Stimulated activated CD4-positive, alpha-beta T cell treated with anti-CD3 and anti-CD28 coated beads, TNF-alpha, amount 100 ng/mL, for 24 hours (primary cell): ENCODE data around the gene TH.

ENCODE experiments used
- DNase-seq, 3 experiments: peaks; one replicate each; pipeline ENCODE4 v3.0.0-alpha.2; 2020; ENCODE audit warnings: low read depth in 3 of 3

TH gene

DNA sequence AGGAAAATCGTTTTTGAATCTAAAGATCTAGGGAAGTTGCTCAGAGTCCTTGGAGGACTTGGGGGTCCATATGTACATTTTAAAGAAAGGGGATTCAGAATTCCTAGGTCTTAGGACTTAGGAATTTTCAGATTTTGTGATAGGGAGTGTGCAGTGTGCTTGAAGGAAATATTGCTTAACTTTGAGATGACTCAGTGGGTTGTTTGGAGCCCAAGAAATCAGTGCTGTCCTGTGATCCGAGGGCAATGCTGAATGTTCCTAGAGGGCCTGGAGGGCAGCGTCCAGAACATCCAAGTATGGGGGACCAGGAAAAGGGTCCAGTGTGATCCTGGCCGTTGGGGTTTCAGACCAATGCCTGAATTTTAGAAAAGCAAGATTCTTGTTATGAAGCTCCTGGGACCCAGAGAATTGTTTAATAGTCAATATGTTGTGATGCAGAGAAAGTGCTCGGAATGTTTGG, 29.3 kb downstream of the TH start:
- DNase-seq: no peak

DNA sequence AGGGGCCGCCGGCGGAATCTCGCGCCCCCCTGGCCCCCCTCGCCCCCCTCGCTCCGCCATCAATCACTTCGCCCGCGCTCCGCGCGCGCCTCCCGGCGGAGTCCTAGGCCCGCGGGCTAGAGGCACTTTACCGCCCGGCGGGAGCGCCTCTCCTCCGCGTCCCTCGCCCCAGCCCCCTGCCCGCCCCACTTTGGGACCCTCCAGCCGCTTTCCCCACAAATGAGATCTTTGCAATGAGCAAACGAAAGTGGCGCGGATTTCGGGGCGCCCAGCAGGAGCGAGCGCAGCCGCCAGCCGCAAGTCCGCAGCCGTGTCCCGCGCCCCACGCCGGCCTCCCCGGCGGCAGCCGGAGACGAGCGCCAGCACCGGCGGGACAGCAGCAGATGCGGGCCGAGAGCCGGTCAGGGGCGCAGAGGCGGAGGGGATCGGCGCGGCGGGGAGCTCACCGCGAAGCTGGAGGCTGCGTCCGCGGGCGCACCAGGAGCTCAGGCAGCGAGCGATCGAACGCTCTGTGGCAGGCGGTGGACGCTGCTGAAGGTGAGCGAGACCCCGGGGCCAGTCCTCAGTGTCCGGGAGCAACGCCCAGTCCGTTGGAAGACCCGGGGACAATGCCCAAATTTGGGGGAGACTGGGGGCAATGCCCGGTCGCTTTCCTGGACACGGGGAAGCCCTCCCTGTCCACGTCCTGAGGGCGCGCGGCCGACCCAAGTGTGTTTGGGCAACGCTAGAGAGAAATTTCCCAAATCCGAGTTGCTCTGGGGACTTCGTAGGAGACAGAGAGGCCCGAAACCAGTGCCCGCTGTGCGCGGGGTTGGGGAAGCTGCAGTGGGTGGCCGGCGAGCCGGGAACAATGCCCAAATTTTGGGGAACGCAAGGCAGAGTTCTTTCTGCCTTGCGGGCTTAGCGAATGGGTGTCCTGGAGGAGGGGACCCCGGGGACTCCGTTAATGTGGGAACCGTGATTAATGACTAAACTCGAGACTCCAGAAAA, 30.9 kb downstream of the TH start:
- no peak for DNase-seq

DNA sequence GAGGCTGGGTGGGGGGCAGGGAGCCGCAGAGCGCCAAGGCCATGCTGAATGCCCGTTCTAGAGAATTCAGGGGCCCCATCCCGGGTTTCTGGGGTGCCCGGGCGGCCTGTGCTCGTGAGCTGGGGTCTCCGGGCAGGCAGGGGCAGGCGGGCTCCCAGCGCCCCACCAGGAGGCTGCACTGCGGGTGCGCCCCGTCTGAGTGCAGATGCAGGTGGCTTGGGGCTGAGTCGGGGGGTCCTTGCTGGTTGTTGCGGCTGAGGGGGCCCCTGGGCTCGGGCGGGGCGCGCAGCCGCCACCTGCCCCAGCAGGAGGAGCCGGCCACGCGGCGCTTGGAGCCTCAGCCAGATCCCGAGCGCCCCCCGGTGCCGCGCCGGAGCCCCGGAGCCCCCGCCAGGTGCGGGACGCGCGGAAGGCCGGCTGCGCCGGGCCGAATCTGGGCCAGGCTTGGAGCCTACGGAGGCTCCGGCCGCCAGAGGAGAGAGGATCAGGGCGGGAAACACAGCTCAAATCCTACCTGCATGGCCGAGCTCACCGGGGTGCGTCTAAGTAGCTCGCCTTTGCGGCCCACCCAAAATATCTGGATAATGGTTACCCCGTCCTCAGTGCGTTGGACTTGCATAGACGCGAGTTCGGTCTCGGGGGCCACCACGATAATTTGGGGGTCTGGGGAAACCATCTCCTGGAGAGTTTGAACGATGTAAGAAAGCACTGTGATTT, 31.8 kb downstream of the TH start:
- DNase-seq: no peak

DNA sequence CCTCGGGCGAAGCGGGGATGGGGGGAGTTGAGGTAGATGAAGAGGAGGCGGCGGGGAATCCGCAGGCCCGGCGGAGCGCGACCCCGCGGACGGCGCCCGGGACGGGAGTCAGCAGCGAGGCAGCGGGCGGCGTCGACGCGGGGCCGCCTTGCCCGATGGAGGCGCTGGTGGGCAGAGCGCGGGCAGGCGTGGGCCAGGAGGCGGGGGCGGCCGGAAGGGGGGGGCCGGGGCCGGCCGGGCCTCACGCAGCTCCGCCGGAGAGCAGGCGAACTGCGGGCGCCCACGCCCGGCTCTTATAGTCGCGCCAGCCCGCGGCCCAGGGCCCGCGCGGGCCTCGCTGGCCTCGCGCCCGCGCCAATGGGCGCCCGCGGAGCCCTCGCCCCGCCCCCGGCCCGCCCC, 32.5 kb downstream of the TH start, which contains the start of gene IGF2:
TSS of gene IGF2 (minus strand) at position 267 of the 399 bp plus-strand sequence. CDS start 3,866 bp downstream, outside the sequence.
- no peak for DNase-seq

DNA sequence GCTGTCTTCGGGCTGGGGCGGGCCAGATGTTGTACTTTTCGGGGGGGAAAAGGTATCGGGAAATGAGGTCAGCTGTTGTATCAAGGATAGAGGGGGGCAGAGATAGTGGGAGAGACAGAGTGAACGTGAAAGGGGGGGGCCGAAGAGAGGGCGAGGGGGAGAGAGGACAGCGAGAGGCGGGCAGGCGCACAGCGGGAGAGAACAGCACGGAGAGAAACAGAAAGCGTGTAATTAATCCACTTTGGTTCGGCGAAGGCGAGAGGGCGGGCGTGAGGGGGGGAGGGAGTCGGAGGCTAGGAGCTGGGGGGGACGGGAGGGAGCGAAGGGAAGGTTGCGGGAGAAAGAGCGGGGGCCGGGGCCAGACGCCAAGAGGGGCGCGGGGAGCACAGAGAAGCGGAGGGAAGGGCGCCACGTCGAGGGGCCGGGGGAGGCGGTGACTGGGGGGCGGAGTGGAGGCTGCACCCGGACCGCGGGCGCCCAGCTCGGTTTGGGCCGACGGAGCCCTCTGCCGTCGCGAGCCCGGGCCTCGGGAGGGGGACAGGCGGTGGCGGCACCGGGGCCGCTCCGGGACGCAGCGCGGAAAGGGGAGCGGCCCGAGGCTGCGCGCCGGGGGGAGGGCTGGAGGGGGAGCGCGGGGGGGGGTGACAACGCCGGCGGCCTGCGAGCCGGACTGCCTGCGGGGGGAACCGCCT, 33.0 kb downstream of the TH start:
- DNase-seq: no peak

DNA sequence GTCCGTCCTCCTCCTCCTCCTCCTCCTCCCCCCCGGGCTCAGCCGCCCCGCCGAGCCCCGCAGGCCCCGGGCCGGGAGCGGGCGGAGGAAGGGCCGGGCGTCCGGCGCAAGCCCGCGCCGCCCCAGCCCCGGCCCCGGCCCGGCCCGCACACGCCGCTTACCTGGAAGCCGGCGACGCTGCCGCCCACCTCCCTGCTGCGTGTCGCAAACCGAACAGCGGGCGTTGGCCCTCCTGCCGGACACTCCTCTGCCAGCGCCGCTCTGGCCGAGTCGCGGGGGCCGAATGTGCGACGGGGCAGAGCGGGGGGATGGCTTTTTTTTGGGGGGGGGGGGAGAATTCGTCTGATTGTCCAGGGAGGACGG, 33.6 kb downstream of the TH start:
- no peak for DNase-seq

DNA sequence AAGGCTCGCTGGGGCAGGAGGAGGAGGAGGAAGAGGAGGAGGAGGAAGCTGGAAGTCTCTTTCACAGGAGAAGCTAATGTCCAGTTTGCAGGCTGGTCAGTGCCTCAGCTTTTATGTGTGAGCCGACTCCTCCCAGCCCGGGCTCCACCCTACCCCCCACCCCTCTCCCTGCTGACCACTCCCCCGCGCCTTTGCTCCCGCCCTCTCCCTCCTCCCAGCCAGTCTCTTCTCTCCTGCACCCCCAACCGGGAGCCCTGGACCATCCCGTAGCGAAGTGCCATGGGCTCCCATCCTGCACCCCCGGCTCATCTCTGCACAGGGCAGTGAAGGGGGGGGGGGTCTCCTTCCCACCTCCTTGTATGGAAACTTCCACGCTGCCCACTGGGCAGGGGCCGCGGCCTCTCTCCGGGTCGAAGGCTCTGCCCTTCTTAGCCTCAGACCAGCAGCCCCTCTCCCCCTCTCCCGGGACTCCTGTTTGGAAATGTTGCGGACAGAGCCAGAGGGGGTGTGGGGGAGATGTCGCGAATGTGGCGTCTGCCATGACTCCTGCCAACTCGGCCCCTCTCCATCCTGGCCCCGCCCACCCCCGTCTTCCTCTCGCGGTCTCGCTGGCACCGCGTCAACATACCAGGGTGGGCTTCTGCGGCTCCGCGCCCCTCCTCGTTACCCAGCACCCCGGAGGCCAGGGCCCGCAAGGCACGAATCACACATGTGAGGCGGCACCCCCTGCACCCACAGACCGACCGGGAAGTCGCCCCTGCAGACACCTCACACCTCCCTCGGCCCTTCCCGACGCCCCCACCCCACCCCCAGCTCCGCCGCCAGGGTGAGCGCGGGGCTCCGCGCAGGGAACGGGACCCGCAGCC, 34.2 kb downstream of the TH start:
- DNase-seq: no peak

DNA sequence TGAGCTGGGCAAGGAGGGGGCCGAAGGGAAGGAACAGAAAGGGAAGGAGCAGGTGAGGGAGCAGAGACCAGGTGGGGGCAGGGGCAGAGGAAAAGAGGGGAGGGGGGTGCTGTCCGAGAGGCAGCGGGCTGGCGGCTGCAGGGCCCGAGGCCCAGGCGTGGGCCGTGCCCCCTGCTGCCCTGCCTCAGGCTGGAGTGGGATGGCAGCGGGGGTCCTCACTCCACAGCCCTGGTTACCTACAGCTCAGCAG, 34.7 kb downstream of the TH start:
- no peak for DNase-seq

DNA sequence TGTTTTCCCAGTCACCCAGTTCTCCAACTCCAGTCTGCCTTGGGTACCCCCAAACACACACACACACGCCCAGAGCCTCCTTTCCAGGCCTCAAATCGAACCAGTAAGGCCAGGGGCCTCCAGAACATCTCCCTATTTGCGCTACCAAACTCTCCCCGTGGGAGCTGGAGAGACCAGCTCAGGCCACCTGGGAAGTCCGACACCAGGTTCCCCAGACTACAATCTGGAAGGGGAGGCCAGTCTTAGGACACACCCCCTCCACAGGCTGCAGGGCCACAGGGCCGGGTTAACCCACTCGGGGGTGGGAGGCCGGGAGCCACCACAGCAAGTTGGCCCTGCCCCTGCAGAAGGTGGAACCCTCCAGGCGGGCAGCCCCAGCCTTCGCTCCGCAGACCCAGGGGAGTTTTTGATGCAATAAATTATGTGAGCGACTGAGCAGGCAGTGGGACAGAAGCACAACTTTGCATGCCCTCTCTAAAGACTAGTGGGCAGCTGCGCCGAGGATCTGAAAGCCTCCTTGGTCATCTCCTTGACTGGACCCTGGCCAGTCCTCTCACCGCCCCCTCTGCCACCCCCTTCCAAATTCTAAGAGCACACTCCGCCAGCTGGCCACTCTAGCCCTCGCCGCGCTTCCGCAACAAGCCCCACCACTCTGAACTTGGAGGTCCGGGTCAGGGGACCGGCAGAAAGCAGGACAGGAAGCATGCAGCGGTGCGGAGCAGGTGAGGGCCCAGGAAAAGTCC, 35.2 kb downstream of the TH start:
- no peak for DNase-seq

DNA sequence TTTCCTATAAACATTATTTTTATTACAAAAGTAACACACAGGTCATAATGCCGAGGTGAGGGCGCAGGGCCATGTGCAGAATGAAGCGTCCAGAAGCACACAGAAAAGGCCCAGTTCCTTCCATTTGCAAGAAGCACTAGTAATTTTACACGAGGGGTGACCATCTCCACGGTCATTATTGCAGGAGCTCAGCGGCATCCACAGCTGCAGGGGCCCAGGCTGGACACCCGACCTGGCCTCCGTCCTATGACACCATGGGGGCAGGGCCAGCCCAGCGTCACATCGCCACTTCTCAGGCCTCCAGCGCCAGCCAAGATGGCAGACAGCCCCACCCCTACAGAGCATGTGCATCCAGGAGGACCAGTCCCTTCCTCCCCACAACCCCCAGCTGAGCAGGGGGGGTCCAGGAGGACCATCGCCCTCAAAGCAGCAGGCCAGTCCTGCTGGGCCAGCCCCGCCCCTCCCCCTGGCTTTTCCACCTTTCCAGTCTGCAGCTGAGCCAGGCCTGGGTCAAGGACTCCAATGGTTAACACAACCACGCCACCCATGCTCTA, 35.9 kb downstream of the TH start:
- DNase-seq: no peak

DNA sequence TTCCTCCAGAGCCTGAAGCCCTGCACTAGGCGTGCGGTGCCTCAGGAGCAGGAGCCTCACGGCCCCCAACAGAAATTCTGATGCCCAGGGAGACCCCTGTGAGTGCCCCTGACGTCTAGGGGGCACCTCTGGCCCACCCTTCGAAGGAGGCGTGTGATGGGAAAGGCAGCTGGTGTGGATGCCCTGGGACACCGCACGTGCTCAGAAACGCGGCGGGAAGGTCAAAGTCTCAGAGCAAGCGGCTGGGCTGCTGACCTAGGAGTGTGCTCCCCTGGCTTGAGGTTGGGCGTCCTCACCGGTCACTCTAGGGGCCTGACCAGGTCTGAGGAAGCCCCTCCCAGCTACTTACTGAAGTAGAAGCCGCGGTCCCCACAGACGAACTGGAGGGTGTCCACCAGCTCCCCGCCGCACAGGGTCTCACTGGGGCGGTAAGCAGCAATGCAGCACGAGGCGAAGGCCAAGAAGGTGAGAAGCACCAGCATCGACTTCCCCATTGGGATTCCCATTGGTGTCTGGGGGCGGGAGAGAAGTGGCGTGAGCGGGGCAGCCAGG, 36.5 kb downstream of the TH start:
- DNase-seq: no peak

DNA sequence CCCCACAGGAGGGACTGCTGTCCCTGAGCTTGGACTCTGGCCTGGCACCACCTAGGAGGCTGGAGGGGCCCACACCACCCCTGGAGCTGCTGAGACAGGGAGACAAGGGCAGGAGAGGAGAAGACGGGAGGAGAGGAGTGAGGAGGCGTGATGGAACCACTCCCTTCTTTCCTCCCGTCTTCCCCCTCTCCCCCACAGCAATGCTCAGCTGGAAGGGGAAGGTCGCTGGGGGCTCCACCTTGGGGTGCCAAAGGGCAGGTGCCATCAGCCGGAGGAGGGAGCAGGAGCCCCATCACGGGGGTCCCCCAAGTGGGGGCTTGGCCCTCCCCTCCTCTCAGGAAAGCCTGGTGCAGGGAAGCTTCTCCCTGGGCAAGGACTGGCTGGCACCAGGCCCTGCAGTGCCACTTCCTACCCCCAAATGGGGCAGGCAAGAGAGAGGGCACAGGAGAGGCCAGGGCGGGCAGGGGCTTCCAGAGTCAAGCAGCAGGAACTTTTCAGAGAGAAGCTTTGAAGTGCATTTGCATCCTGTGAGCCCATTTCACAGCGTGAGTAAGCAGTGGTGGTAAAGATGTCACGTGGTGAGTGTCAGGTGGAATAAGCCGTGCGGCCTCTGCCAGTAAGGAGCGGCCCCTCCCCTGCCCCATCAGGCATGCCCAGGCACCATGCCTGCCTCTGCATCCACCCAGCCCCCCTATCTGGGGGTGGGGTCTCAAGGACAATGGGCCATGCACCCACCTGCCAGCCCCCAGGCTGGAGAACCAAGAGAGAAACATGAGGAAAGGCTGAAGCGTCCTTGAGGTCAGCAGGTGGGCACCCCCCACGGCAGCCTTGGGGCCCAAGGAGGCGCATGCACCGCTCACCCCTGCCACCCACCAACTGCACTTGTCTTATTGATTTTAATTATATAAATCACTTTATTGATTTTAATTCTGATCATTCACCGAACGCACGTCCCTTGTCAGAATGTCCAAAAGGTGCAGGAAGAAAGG, 37.3 kb downstream of the TH start:
- no peak for DNase-seq

DNA sequence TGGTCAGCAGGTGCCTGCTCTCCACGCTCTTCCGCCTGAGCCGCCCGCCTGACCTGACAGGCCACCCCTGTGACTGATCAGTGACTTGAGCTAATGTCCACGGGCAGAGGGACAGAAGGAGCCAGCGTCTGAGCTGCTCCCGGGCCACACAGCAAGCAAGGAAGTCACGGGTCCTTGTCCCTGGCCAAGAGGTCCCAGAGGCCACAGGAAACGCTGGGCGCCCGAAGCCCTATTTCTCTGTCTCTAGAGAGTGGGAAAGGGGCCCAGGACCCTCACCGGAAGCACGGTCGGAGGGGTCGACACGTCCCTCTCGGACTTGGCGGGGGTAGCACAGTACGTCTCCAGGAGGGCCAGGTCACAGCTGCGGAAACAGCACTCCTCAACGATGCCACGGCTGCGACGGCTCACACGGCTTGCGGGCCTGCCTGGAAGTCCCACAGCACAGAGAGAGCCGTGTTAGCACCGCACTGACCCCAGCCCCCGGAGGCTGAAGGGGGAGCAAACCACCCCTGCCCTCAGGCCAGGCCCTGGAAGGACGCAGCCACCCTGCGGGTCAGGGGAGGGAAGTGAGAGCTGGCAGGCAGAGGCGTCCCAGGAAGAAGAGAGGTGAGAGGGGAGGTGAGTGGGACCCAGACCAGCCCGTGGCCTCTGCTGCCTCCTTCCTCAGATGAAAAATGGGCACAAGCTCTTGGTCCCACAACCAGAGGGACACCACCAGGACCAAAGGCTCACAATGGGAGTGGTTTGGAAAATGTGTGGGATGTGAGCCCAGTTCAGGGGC, 38.2 kb downstream of the TH start:
- no peak for DNase-seq

DNA sequence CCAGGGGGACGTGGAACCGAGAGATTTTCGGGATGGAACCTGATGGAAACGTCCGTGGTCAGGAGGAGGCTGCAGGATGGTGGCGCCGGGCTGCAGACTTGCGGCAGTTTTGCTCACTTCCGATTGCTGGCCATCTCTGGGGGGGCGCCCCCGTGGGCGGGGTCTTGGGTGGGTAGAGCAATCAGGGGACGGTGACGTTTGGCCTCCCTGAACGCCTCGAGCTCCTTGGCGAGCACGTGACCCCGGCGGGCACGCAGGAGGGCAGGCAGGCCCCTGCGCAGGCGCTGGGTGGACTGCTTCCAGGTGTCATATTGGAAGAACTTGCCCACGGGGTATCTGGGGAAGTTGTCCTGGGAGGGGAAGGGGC, 38.8 kb downstream of the TH start:
- DNase-seq: no peak

DNA sequence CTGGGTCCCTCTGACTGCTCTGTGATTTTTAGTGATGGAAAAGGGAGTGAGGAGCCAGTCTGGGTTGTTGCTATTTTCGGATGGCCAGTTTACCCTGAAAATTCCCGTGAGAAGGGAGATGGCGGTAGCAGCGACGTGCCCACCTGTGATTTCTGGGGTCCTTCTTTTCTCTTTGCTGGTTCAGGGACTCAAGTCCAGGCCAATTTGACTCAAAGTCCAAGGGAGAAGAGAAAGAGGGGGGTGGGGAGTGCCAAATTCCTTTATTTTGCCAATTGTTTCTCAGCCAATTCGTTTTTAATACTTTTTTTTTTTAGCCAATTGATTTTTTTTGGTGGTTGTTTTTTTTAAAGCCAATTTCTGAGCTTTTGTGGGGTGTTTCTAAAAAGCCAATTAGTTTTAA, 39.4 kb downstream of the TH start:
- DNase-seq: no peak

DNA sequence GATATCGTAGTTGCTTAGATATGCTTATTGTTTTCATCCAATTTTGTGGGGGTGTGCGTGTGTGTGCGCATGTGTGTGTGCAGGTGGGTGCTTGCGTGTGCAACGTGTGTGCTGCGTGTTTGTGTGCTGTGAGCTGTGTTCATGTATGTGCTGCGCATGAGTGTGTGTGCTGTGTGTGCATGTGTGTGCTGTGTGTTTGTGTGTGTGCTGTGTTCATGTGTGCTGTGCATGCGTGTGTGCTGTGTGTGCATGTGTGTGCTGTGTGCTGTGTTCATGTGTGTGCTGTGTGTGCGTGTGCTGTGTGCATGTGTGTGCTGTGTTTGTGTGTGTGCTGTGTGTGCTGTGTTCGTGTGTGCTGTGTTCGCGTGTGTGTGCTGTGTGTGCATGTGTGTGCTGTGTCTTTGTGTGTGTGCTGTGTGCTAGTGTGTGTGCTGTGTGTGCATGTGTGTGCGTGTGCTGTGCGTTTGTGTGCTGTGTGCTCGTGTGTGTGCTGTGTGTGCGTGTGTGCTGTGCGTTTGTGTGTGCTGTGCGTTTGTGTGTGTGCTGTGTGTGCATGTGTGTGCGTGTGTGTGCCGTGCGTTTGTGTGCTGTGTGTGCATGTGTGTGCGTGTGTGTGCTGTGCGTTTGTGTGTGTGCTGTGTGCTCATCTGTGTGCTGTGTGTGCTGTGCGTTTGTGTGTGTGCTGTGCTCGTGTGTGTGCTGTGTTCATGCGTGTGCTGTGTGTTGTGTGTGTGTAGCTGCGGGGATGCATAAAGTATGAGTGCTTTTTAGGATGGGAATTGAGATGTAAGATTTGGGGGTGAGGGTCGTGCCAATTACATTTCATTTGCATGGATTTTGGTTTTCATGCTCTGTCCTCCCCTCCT, 40.0 kb downstream of the TH start:
- DNase-seq: no peak

DNA sequence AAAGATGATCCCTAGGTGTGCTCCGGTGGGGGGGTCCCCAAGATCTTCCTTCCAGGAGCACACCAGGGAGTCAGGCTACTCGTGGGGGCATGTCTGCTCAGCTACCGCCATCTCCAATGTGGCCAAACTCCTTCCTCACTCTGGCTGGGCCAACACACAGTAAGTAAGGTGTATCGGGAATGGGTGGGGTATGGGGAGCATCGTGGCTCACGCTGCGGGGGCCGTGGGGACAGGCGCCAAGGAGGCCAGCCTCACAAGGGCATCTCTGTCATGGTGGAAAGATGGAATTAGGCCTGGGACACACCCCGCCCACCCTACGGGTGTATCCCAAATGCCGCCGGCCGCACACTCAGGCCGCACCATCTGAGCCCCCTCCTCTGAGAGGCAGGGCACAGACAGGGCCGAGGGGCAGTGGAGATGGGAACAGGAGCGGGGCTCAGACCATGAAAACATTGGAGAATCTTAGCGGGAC, 40.7 kb downstream of the TH start:
- no peak for DNase-seq
